Activated naive CD4-positive, alpha-beta T cell treated with Interleukin-2 at 50 U/mL for 16 hours (primary cell): ENCODE measurements around the gene NT5DC1.

Experiments
- DNase-seq: peaks from one replicate; pipeline ENCODE4 v3.0.0-alpha.2; 2020

The NT5DC1 gene

GRCh38 chr6:116100419-116101301 lies at the start of gene NT5DC1:
NT5DC1 (plus strand) TSS chr6:116100853; CDS start chr6:116100931, 78 bp downstream.
- peak; percentile 90 for DNase-seq

- DNase-seq, result no peak
Observed at GRCh38 chr6:116051244-116051643, 49.4 kb upstream of the NT5DC1 start.

- DNase-seq, result no peak
Observed at GRCh38 chr6:116055513-116055912, 45.1 kb upstream of the NT5DC1 start.

GRCh38 chr6:116057766-116058165 lies 42.9 kb upstream of the NT5DC1 start:
- no peak for DNase-seq

- no peak for DNase-seq
Observed at GRCh38 chr6:116059713-116060571, 40.7 kb upstream of the NT5DC1 start.

- DNase-seq, result no peak
Observed at GRCh38 chr6:116060572-116061283, 39.9 kb upstream of the NT5DC1 start, which contains the start of gene FRK. FRK (minus strand) TSS chr6:116060891; CDS start chr6:116060311, 580 bp downstream.

- DNase-seq, result no peak
Observed at GRCh38 chr6:116062496-116062895, 38.2 kb upstream of the NT5DC1 start.

GRCh38 chr6:116064666-116065065 lies 36.0 kb upstream of the NT5DC1 start:
- no peak for DNase-seq

GRCh38 chr6:116066789-116067188 lies 33.9 kb upstream of the NT5DC1 start:
- DNase-seq, result no peak

- no peak for DNase-seq
Observed at GRCh38 chr6:116070101-116070500, 30.6 kb upstream of the NT5DC1 start.

- no peak for DNase-seq
Observed at GRCh38 chr6:116070616-116071389, 29.9 kb upstream of the NT5DC1 start.

GRCh38 chr6:116072368-116072767 lies 28.3 kb upstream of the NT5DC1 start:
- no peak for DNase-seq

GRCh38 chr6:116073765-116074440 lies 26.8 kb upstream of the NT5DC1 start:
- no peak for DNase-seq

GRCh38 chr6:116074732-116075390 lies 25.8 kb upstream of the NT5DC1 start:
- no peak for DNase-seq

GRCh38 chr6:116078522-116078921 lies 22.1 kb upstream of the NT5DC1 start:
- DNase-seq, result no peak

- no peak for DNase-seq
Observed at GRCh38 chr6:116078945-116079344, 21.7 kb upstream of the NT5DC1 start.

- no peak for DNase-seq
Observed at GRCh38 chr6:116083052-116083451, 17.6 kb upstream of the NT5DC1 start.

- no peak for DNase-seq
Observed at GRCh38 chr6:116084284-116084683, 16.4 kb upstream of the NT5DC1 start.

- no peak for DNase-seq
Observed at GRCh38 chr6:116087437-116088027, 13.1 kb upstream of the NT5DC1 start.

- no peak for DNase-seq
Observed at GRCh38 chr6:116088946-116089345, 11.7 kb upstream of the NT5DC1 start.

GRCh38 chr6:116090251-116090650 lies 10.4 kb upstream of the NT5DC1 start:
- no peak for DNase-seq
